ENCODE data around the gene TCEA2.

DNA sequence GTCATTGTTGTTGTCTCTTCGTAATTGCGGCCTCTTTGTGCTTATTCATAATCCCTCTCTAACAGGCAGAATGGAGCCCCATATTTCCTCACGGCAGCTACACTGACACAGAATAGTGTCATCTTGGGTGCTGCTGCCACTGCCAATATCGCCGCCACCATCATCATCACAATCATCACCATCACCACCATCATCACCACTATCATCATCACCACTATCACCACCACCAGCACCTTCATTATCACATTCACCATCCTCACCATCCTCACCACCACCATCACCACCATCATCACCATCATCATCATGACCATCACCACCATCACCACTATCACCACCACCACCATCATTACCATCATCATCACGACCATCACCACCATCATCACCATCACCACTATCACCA is 33.5 kb downstream of the TCEA2 start:
- TF ChIP-seq, protein P1, sequence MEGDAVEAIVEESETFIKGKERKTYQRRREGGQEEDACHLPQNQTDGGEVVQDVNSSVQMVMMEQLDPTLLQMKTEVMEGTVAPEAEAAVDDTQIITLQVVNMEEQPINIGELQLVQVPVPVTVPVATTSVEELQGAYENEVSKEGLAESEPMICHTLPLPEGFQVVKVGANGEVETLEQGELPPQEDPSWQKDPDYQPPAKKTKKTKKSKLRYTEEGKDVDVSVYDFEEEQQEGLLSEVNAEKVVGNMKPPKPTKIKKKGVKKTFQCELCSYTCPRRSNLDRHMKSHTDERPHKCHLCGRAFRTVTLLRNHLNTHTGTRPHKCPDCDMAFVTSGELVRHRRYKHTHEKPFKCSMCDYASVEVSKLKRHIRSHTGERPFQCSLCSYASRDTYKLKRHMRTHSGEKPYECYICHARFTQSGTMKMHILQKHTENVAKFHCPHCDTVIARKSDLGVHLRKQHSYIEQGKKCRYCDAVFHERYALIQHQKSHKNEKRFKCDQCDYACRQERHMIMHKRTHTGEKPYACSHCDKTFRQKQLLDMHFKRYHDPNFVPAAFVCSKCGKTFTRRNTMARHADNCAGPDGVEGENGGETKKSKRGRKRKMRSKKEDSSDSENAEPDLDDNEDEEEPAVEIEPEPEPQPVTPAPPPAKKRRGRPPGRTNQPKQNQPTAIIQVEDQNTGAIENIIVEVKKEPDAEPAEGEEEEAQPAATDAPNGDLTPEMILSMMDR (IDR thresholded peaks at IDR 0.05) = no peak
- TF ChIP-seq POLR2A (IDR thresholded peaks at IDR 0.05) = no peak
- no peak for TF ChIP-seq POLR2AphosphoS5 (IDR thresholded peaks at IDR 0.05; ENCODE audit: insufficient read depth in 1 of 2, low read depth in 1 of 2)
